ENCODE measurements around the gene GRIA3. TPM values are rescaled to one million over a fixed set of nuclear protein-coding genes. Genes with fewer than 3 reads are reported as not detected.

GRIA3 gene
- total RNA-seq, 8 experiments from 2014 or later = 0.28 to 11.3 (median 6.8) TPM; not detected in 1

DNA sequence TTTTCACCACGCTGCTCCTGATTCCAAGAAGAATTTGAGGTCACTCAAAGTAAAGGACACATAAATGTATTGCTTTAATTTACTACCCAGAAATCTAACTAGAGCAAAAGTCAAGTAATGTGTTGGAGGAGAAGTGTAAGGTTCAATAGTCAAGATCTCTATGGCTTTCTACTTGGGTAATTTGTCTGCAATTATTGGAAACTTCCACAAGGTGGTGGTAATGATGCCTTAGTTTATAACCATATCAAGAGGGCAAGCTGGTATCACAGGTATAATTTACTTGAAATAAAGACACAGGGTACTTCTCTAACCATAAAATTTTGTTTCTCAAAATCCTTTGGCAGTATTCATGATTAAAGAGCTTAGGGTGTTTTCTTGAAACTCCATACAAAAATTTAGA, 10.2 kb upstream of the GRIA3 start:
- Histone ChIP-seq H3K4me3 (no peak overlapping the region), H3K27ac (no peak overlapping the region), H3K4me1 (replicated peaks in 1 of 2) (no peaks in the 10 kb centered on the region)
- no peak for ATAC-seq (replicated peaks in 6 of 8)
- in situ Hi-C loops (cut with MboI; ENCODE audit: low pct_unique_long_range_greater_than_20kb in 2 of 9, low sequenced_read_pairs in 9 of 9, unreplicated experiment in 9 of 9) = no loop called here
- 0 to 80% (median 63%) methylated on average over 1 of the region's 1 CpG; no CpG with 5 or more reads in 6 of the 10 experiments for WGBS, 10 experiments

DNA sequence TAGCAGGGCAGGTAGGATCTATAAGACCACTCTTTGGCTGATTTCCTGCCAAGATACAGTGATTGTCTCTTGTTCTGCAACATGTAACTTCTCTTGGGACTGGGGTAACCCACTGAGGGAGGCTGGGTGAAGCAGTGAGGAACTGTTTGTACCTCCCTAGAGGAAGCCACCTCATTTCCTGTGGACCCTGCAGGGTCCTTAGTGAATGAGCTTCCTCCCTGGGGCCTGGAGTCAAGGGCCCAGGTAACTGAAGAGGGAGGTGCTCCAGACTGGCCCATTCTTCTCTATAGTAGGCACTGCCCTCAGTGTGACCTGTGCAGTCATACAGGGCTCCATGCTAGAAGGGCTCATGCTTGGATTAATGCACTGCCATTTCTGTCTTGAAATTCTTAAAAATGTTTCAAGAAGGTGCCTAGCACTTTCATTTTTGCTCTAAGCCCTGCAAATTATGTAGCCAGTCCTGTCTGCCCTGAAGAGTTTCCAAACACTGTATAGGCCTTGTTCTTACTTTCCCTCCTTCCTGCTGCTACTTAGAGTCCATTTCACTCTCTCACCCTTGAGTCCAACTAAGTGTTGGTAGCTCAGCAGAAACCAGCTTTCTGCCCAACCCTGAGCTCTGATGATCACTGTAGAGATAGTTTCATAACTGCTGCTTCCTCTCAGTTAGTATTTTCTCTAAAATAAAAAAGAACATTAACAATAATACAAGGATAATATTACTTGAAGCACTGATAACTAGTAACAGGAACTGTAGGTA, 8.5 kb upstream of the GRIA3 start:
- in situ Hi-C loops (cut with MboI; ENCODE audit: low pct_unique_long_range_greater_than_20kb in 2 of 9, low sequenced_read_pairs in 9 of 9, unreplicated experiment in 9 of 9) = loop anchor here in 1 of 9 experiments (25.0 kb wide), 1 partner anchor 237 kb away; no protein-coding TSS in a partner anchor
- H3K4me3 ChIP-seq = no peak overlapping the region
- no peak overlapping the region for H3K27ac ChIP-seq
- ATAC-seq (replicated peaks in 6 of 8) = no peak
- no peaks in the 10 kb centered on the region for H3K4me1 ChIP-seq (replicated peaks in 1 of 2)

GRCh38 chrX:123181233-123181914, 2.7 kb upstream of the GRIA3 start:
- peaks cover 0 to 5% of the 10 kb centered on the region in 2 donors for H3K4me1 ChIP-seq (replicated peaks in 1 of 2)
- in situ Hi-C loops (cut with MboI; ENCODE audit: low pct_unique_long_range_greater_than_20kb in 2 of 9, low sequenced_read_pairs in 9 of 9, unreplicated experiment in 9 of 9) = loop anchor here in 1 of 9 experiments (25.0 kb wide), 1 partner anchor 231 kb away; no protein-coding TSS in a partner anchor
- WGBS, 10 experiments = 0 to 80% (median 30%) methylated on average over 1 to 4 of the region's 5 CpGs; no CpG with 5 or more reads in 6 of the 10 experiments
- no peak overlapping the region for H3K27ac ChIP-seq
- ATAC-seq (replicated peaks in 6 of 8) = no peak
- no peak overlapping the region for H3K4me3 ChIP-seq

GRCh38 chrX:123184866-123185276, 793 bp downstream of the GRIA3 start:
- WGBS, 10 experiments = no CpG with 5 or more reads among the region's 27 CpGs
- Histone ChIP-seq H3K4me3 (peak overlapping the region; percentile 43 to 61 (median 56)), H3K4me1 (replicated peaks in 1 of 2) (peaks cover 0 to 9% of the 10 kb centered on the region in 2 donors), H3K27ac (no peak overlapping the region)
- peak; percentile 20 to 68 (median 58) for ATAC-seq (replicated peaks in 6 of 8)
- in situ Hi-C loops (cut with MboI; ENCODE audit: low pct_unique_long_range_greater_than_20kb in 2 of 9, low sequenced_read_pairs in 9 of 9, unreplicated experiment in 9 of 9) = loop anchor here in 1 of 9 experiments (25.0 kb wide), 1 partner anchor 227 kb away; no protein-coding TSS in a partner anchor

- no peak for ATAC-seq (replicated peaks in 6 of 8)
- in situ Hi-C loops (cut with MboI; ENCODE audit: low pct_unique_long_range_greater_than_20kb in 2 of 9, low sequenced_read_pairs in 9 of 9, unreplicated experiment in 9 of 9) = loop anchor here in 1 of 9 experiments (25.0 kb wide), 1 partner anchor 227 kb away; no protein-coding TSS in a partner anchor
- Histone ChIP-seq H3K4me3 (peak overlapping the region; percentile 43 to 61 (median 56)), H3K27ac (no peak overlapping the region), H3K4me1 (replicated peaks in 1 of 2) (peaks cover 0 to 17% of the 10 kb centered on the region in 2 donors)
- 0 to 57% (median 31%) methylated on average over 1 to 9 of the region's 9 CpGs; no CpG with 5 or more reads in 7 of the 10 experiments for WGBS, 10 experiments
Measured at GRCh38 chrX:123185721-123186120, 1.6 kb downstream of the GRIA3 start.

DNA sequence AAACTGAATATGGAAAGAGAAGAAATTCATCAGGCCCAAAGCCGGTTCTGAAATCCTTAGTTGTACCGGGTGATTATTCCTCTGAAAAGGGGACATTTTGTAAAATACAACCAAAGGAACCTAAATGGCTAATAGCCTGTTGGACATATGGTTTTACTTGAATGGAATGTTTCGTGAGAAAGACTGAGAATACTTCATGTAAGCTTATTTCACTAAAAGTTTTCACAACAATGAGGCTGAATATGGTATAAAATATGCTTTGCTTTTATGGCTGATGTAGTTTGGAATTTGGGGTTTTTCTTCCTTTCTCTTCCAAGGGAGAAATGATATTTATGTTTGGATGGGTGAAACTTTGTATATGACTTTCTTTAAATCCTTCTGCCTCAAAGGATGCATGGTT, 2.7 kb downstream of the GRIA3 start:
- ATAC-seq (replicated peaks in 6 of 8) = no peak
- 0 to 100% (median 36%) methylated on average over 1 to 3 of the region's 3 CpGs; no CpG with 5 or more reads in 5 of the 10 experiments for WGBS, 10 experiments
- in situ Hi-C loops (cut with MboI; ENCODE audit: low pct_unique_long_range_greater_than_20kb in 2 of 9, low sequenced_read_pairs in 9 of 9, unreplicated experiment in 9 of 9) = loop anchor here in 1 of 9 experiments (25.0 kb wide), 1 partner anchor 226 kb away; no protein-coding TSS in a partner anchor
- H3K4me3 ChIP-seq = peak overlapping the region in 1 of 5 donors; percentile 58
- H3K4me1 ChIP-seq (replicated peaks in 1 of 2) = peaks cover 0 to 17% of the 10 kb centered on the region in 2 donors
- H3K27ac ChIP-seq = no peak overlapping the region

DNA sequence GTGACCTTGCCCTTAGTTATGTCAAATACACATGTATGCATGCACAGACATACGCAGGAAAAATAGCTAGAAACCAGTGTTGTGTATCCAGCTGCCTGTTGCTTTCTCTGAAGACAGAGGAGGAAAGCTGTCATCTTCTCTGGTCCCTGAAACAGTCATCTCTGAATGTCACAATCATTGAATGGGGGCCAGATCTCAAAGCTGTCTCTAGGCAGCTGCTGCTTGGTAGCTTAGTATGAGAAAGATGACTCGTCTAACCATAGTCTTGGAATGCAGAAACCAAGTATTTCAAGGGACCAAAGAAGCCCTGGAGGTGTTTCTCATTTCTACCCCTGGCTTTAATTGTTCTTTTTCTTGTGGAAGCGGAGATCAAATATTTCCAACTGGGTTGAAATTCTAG, 4.0 kb downstream of the GRIA3 start:
- WGBS, 10 experiments = 25 to 100% (median 72%) methylated on average over 1 to 3 of the region's 3 CpGs; no CpG with 5 or more reads in 4 of the 10 experiments
- peaks cover 0 to 14% of the 10 kb centered on the region in 2 donors for H3K4me1 ChIP-seq (replicated peaks in 1 of 2)
- H3K27ac ChIP-seq = no peak overlapping the region
- no peak overlapping the region for H3K4me3 ChIP-seq
- ATAC-seq (replicated peaks in 6 of 8) = no peak
- in situ Hi-C loops (cut with MboI; ENCODE audit: low pct_unique_long_range_greater_than_20kb in 2 of 9, low sequenced_read_pairs in 9 of 9, unreplicated experiment in 9 of 9) = loop anchor here in 1 of 9 experiments (25.0 kb wide), 1 partner anchor 224 kb away; no protein-coding TSS in a partner anchor

DNA sequence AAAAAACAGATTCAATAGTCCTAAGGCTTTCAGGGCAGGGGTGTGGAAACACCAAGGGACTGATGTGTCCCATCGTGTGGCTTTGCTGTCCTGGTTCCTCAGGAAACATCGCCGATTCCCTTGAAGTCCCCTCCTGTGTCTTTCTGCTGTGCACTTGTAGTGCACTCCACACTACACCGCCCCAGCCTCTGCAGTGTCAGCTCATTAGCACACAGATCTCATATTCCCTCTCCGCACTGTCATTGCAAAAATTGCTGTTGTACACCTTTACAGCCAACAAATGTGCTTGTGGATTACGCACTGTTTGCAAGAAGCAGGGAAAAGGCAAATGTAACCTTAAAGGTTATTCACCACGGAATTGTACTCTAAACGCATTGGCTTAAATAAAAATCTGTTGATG, 5.3 kb downstream of the GRIA3 start:
- no peak for ATAC-seq (replicated peaks in 6 of 8)
- 64 to 94% (median 93%) methylated on average over 3 to 6 of the region's 8 CpGs; no CpG with 5 or more reads in 7 of the 10 experiments for WGBS, 10 experiments
- Histone ChIP-seq H3K4me1 (replicated peaks in 1 of 2) (peaks cover 0 to 12% of the 10 kb centered on the region in 2 donors), H3K4me3 (no peak overlapping the region), H3K27ac (no peak overlapping the region)
- in situ Hi-C loops (cut with MboI; ENCODE audit: low pct_unique_long_range_greater_than_20kb in 2 of 9, low sequenced_read_pairs in 9 of 9, unreplicated experiment in 9 of 9) = loop anchor here in 1 of 9 experiments (25.0 kb wide), 1 partner anchor 223 kb away; no protein-coding TSS in a partner anchor

DNA sequence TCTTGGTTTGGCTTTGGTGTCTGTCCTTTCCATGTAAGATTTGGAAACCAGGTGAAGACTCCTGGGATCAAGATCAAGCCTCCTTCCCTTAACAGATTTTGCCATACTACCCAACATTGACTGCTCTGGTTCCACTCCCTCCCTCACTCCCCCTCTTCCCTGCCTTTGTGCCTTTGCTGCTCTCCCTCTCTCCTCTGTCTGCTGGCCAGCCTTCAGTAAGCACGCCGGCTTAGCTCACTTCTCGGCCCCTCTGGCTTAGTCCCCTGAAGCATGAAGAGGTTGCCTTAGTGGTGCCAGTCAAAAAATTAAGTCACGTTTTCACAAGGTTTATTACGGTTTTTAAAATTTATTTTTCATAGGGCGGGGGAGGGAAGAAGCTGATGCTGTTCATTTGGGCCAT, 6.0 kb downstream of the GRIA3 start:
- WGBS, 10 experiments = 18 to 67% (median 24%) methylated on average over 1 to 6 of the region's 6 CpGs; no CpG with 5 or more reads in 5 of the 10 experiments
- in situ Hi-C loops (cut with MboI; ENCODE audit: low pct_unique_long_range_greater_than_20kb in 2 of 9, low sequenced_read_pairs in 9 of 9, unreplicated experiment in 9 of 9) = loop anchor here in 1 of 9 experiments (25.0 kb wide), 1 partner anchor 222 kb away; no protein-coding TSS in a partner anchor
- no peak overlapping the region for H3K4me3 ChIP-seq
- peaks cover 0 to 12% of the 10 kb centered on the region in 2 donors for H3K4me1 ChIP-seq (replicated peaks in 1 of 2)
- no peak overlapping the region for H3K27ac ChIP-seq
- ATAC-seq (replicated peaks in 6 of 8) = no peak

DNA sequence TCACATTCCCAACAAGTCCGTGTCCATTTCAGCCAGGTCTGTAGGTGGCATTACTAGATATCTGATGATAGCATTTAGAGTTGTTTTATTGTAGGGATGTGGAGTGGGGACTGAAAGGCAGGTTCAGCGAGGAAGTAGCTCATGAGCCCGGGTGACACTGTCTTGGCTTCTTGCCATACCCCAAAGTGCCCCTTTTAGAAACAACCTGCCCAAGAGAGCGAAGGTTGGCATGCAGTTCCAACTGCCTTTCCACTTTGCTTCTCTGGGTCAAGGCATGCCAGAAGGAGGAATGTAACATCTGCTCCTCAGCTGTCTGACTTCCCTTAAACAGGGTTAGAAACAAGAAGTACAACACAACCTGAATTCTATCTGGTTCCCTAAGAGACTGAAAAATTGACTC, 9.0 kb downstream of the GRIA3 start:
- Histone ChIP-seq H3K4me1 (replicated peaks in 1 of 2) (peaks cover 0 to 12% of the 10 kb centered on the region in 2 donors), H3K27ac (no peak overlapping the region), H3K4me3 (no peak overlapping the region)
- ATAC-seq (replicated peaks in 6 of 8) = no peak
- 60 to 100% (median 80%) methylated on average over 1 to 4 of the region's 4 CpGs; no CpG with 5 or more reads in 6 of the 10 experiments for WGBS, 10 experiments
- in situ Hi-C loops (cut with MboI; ENCODE audit: low pct_unique_long_range_greater_than_20kb in 2 of 9, low sequenced_read_pairs in 9 of 9, unreplicated experiment in 9 of 9) = loop anchor here in 1 of 9 experiments (25.0 kb wide), 1 partner anchor 219 kb away; no protein-coding TSS in a partner anchor

DNA sequence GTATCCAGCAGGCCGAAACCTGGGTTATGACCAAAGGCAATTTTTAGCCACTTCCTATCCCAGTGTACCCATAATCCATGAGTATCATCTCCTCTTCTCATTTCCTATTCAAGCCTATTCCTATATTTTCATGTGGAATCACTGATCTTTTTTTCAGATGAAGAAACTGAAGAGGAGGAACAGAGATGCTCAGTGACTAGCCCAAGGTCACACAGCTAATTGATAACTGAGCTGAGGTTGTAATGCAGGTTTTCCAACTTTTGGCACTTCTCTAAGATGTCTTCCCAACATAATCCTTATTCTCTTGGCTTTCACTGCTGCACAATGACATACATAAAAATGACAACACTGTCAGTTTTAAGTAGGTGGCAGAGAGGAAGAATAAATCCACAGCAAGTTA, 15.3 kb downstream of the GRIA3 start:
- Histone ChIP-seq H3K27ac (no peak overlapping the region), H3K4me3 (no peak overlapping the region), H3K4me1 (replicated peaks in 1 of 2) (no peaks in the 10 kb centered on the region)
- ATAC-seq (replicated peaks in 6 of 8) = no peak
- in situ Hi-C loops (cut with MboI; ENCODE audit: low pct_unique_long_range_greater_than_20kb in 2 of 9, low sequenced_read_pairs in 9 of 9, unreplicated experiment in 9 of 9) = loop anchor here in 1 of 9 experiments (25.0 kb wide), 1 partner anchor 213 kb away; no protein-coding TSS in a partner anchor
- WGBS, 10 experiments = 50 to 100% (median 80%) methylated on average over 1 of the region's 1 CpG; no CpG with 5 or more reads in 5 of the 10 experiments

DNA sequence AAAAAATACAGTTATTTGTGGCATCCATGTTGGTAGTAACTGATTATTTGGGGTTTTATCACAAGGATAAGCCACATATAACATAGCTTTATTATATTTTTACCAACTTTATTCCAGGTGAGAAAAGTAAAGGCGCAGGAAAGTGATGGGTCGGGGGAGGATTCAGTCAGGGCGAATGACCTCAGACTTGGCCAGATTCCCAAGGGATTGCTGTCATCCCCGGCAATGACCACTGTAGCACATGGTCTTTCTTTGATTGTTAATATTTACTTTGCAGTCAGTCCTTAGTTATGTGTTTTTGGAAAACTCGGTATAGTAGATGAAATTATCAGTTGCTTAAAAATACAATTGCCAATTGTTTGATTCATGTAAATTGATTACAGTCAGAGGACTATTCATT, 17.6 kb downstream of the GRIA3 start:
- WGBS, 10 experiments = 69 to 96% (median 93%) methylated on average over 1 to 4 of the region's 5 CpGs; no CpG with 5 or more reads in 5 of the 10 experiments
- ATAC-seq (replicated peaks in 6 of 8) = peak in 3 of 8 experiments; percentile 34 to 58 (median 45)
- Histone ChIP-seq H3K27ac (no peak overlapping the region), H3K4me1 (replicated peaks in 1 of 2) (peaks cover 0 to 9% of the 10 kb centered on the region in 2 donors), H3K4me3 (no peak overlapping the region)
- in situ Hi-C loops (cut with MboI; ENCODE audit: low pct_unique_long_range_greater_than_20kb in 2 of 9, low sequenced_read_pairs in 9 of 9, unreplicated experiment in 9 of 9) = no loop called here
